GM21381 (cell line): ENCODE data around the gene ACSS1.

ENCODE experiments used
- ATAC-seq: cut with Tn5 transposase; IDR thresholded peaks from one replicate; pipeline ENCODE4 v1.9.1; 2021; ENCODE audit warnings: mild to moderate bottlenecking, moderate library complexity; ENCODE audit not compliant: unreplicated experiment

ACSS1 gene

GRCh38 chr20:24960302-24960801, 97.6 kb downstream of the ACSS1 start:
- ATAC-seq: no peak

GRCh38 chr20:24959591-24960301, 98.2 kb downstream of the ACSS1 start:
- ATAC-seq: no peak

- ATAC-seq: no peak
These were observed 99.2 kb downstream of the ACSS1 start for GRCh38 chr20:24958506-24959385.

GRCh38 chr20:24957326-24958016, 100.5 kb downstream of the ACSS1 start:
- ATAC-seq: no peak
